ENCODE results near the gene DUSP10. TPM values are rescaled to one million over a fixed set of nuclear protein-coding genes. Genes with fewer than 3 reads are reported as not detected.

The DUSP10 gene
- total RNA-seq, 2 donors from 2014 or later = 5.8 to 13.6 TPM

DNA sequence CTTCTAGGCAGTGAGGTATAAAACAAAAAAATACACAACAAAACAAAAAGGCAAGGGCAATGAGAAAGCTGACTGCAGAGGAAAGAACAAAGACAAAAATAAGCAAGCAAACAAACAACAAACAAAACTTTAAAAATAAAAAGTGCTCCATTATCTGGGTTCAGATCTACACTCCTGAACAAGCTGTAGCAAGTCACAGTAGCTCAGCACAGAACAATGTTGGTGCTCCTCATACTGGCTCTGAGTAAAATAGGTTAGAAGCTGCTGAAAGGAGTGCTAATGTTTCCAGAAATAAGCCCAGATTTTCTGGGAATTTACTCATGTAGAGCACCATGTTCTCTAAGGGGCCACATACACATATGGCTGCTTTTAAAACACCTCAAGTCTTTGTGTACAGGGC, 16.6 kb upstream of the DUSP10 start:
- intact Hi-C loops (cut with DNase I) = no loop called here
- no peaks in the 10 kb centered on the region for H3K27me3 ChIP-seq (replicated peaks; ENCODE audit: insufficient read depth)
- no peak for TF ChIP-seq POLR2A (IDR thresholded peaks at IDR 0.05)
- TF ChIP-seq POLR2AphosphoS5 (IDR thresholded peaks at IDR 0.05) = no peak
- TF ChIP-seq, protein P1, sequence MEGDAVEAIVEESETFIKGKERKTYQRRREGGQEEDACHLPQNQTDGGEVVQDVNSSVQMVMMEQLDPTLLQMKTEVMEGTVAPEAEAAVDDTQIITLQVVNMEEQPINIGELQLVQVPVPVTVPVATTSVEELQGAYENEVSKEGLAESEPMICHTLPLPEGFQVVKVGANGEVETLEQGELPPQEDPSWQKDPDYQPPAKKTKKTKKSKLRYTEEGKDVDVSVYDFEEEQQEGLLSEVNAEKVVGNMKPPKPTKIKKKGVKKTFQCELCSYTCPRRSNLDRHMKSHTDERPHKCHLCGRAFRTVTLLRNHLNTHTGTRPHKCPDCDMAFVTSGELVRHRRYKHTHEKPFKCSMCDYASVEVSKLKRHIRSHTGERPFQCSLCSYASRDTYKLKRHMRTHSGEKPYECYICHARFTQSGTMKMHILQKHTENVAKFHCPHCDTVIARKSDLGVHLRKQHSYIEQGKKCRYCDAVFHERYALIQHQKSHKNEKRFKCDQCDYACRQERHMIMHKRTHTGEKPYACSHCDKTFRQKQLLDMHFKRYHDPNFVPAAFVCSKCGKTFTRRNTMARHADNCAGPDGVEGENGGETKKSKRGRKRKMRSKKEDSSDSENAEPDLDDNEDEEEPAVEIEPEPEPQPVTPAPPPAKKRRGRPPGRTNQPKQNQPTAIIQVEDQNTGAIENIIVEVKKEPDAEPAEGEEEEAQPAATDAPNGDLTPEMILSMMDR (IDR thresholded peaks at IDR 0.05) = no peak
- no peaks in the 10 kb centered on the region for H3K9me3 ChIP-seq
- H3K27ac ChIP-seq = no peak overlapping the region
- DNase-seq (ENCODE audit: low spot score) = no peak
- H3K4me1 ChIP-seq (replicated peaks) = no peaks in the 10 kb centered on the region
- H3K36me3 ChIP-seq = no peaks in the 10 kb centered on the region
- no peak overlapping the region for H3K4me3 ChIP-seq

DNA sequence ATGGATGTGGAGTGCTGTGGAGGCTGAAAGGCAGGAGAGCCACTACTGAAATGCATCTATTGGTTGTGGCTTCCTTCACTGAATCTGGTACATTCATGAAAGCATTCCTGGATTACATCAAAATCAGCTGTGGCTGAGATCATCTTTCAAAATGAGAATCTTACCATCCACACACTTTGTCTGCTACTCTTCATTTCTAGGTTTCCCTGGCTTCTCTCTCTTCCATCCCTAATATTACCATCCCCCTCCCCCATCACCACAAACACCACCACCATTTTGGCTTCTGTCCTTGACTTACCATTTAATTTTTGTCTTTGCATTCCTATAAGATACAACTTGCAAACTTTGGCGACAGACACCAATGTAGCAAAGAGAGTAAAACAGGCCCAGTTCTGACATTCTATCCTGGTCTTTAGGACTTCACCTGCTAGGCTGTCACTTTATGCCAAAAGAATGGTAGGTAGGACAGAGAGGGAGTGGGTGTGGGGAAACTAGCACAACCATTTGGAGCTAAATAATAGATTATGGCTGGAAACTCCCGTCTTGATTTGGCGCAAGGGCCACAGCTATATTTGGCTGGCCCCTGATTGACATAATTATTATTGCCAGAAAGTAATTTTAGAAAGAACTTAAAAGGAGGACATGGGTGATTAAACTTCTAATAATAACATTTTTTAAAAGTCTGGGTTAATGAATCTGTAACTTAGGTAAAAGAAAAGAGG, 15.1 kb upstream of the DUSP10 start:
- 75% methylated on average over 3 of the region's 3 CpGs for WGBS
- intact Hi-C loops (cut with DNase I) = no loop called here
- Histone ChIP-seq H3K27me3 (replicated peaks; ENCODE audit: insufficient read depth) (no peaks in the 10 kb centered on the region), H3K27ac (no peak overlapping the region), H3K4me3 (no peak overlapping the region), H3K4me1 (replicated peaks) (no peaks in the 10 kb centered on the region), H3K9me3 (no peaks in the 10 kb centered on the region), H3K36me3 (no peaks in the 10 kb centered on the region)
- no peak for DNase-seq (ENCODE audit: low spot score)
- TF ChIP-seq, protein P1 (IDR thresholded peaks at IDR 0.05) = no peak
- TF ChIP-seq POLR2AphosphoS5 (IDR thresholded peaks at IDR 0.05) (no peak), POLR2A (IDR thresholded peaks at IDR 0.05) (no peak)

DNA sequence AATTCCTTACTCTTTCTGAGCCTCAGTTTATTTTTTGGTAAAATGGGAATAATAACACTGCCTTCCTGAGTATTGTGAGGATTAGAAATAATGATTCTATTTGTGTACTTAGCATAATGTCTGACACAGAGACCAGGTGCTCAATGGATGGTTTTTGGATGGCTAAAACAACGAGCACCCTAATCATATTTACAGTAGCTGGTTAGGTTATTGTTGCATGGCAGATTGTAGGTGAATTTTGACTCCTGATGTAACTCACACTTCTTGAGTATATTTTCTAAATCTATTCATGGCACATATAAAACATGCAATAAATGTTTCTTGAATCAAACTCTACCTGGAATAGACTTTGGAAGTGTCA, 11.9 kb upstream of the DUSP10 start:
- intact Hi-C loops (cut with DNase I) = no loop called here
- H3K36me3 ChIP-seq = no peaks in the 10 kb centered on the region
- no peak overlapping the region for H3K27ac ChIP-seq
- TF ChIP-seq POLR2AphosphoS5 (IDR thresholded peaks at IDR 0.05) (no peak), POLR2A (IDR thresholded peaks at IDR 0.05) (no peak)
- TF ChIP-seq, protein P1 (IDR thresholded peaks at IDR 0.05) = no peak
- no peak overlapping the region for H3K4me3 ChIP-seq
- no peaks in the 10 kb centered on the region for H3K9me3 ChIP-seq
- H3K4me1 ChIP-seq (replicated peaks) = no peaks in the 10 kb centered on the region
- H3K27me3 ChIP-seq (replicated peaks; ENCODE audit: insufficient read depth) = no peaks in the 10 kb centered on the region
- no peak for DNase-seq (ENCODE audit: low spot score)
- WGBS = 90% methylated on average over 1 of the region's 1 CpG

DNA sequence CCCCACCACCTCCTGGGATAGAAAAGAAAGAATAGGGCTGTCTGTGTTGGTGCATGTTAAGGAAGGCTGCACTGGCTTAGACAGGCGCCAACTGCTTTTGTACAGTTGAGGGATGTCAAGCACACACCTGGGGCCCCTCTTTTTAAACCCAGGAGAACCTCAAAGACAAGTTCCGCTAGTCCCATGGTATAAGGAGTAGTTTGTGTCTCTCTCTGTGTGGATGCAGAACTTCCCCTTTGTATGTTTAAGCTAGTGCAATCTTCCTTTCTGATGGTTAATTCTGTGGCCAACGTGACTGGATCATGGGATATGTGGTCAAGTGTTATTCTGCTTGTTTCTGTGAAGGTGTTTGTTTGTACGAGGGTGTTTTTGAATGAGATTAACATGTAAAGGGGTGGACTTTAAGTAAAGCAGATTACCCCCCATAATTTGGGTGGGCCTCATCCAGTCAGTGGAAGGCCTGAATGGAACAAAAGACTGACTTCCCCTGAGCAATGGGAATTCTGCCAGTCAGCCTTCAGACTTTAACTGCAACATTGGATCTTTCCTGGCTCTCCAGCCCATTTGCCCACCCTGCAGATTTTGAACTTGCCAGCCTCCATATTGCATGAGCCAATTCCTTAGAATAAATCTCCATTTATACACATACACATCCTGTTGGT, 9.5 kb upstream of the DUSP10 start:
- Histone ChIP-seq H3K27me3 (replicated peaks; ENCODE audit: insufficient read depth) (no peaks in the 10 kb centered on the region), H3K36me3 (no peaks in the 10 kb centered on the region), H3K4me1 (replicated peaks) (no peaks in the 10 kb centered on the region), H3K4me3 (no peak overlapping the region), H3K27ac (no peak overlapping the region), H3K9me3 (no peaks in the 10 kb centered on the region)
- no peak for DNase-seq (ENCODE audit: low spot score)
- TF ChIP-seq POLR2A (IDR thresholded peaks at IDR 0.05) (no peak), POLR2AphosphoS5 (IDR thresholded peaks at IDR 0.05) (no peak)
- TF ChIP-seq, protein P1 (IDR thresholded peaks at IDR 0.05) = no peak
- intact Hi-C loops (cut with DNase I) = no loop called here
- WGBS = 81% methylated on average over 4 of the region's 4 CpGs

DNA sequence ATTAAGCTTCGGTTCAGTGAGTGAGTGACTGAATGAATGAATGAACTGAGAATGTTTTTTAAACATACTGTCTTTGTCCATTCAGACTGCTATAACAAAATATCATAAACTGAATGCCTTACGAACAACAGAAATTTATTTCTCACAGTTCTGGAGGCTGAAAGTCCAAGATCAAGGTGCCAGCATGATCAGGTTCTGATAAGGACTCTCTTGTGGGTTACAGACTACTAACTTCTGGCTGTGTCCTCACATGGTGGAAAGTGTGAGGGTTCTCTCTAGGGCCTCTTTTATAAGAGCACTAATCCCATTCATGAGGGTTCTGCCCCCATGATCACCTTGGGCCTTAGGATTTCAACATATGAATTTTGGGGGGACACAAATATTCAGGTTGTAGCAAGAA, 7.1 kb upstream of the DUSP10 start:
- 97% methylated on average over 2 of the region's 2 CpGs for WGBS
- no peak for DNase-seq (ENCODE audit: low spot score)
- TF ChIP-seq POLR2AphosphoS5 (IDR thresholded peaks at IDR 0.05) (no peak), POLR2A (IDR thresholded peaks at IDR 0.05) (no peak)
- TF ChIP-seq, protein P1 (IDR thresholded peaks at IDR 0.05) = no peak
- no peaks in the 10 kb centered on the region for H3K27me3 ChIP-seq (replicated peaks; ENCODE audit: insufficient read depth)
- H3K4me1 ChIP-seq (replicated peaks) = no peaks in the 10 kb centered on the region
- H3K4me3 ChIP-seq = no peak overlapping the region
- H3K36me3 ChIP-seq = no peaks in the 10 kb centered on the region
- H3K27ac ChIP-seq = no peak overlapping the region
- intact Hi-C loops (cut with DNase I) = loop anchor here (10.0 kb wide), 1 partner anchor 896 kb away; no protein-coding TSS in a partner anchor
- no peaks in the 10 kb centered on the region for H3K9me3 ChIP-seq

All from prostate gland (tissue), 2 donors.